GM13977 (cell line): ENCODE measurements around the gene SNTG2.

ENCODE experiments used
- DNase-seq: peaks from one replicate; pipeline ENCODE4 v3.0.0; 2012; ENCODE audit warnings: low spot score
- CTCF ChIP-seq: IDR thresholded peaks from 2 replicates; pipeline ENCODE4 v1.5.1; 2012; ENCODE audit warnings: mild to moderate bottlenecking, control low read depth; ENCODE audit not compliant: insufficient read depth; ENCODE audit errors: extremely low read depth, missing control alignments
- in situ Hi-C: fragments of 300-500 bp; cut with MboI; formaldehyde crosslinking; loops from one replicate; pipeline ENCODE4 v1.12.0; 2022; ENCODE audit warnings: low sequenced_read_pairs, low pct_unique_long_range_greater_than_20kb, mixed read lengths, inconsistent platforms; ENCODE audit not compliant: unreplicated experiment

The SNTG2 gene

GRCh38 chr2:1186421-1186820 lies 235.8 kb downstream of the SNTG2 start:
- in situ Hi-C loops, result no loop called here
- TF ChIP-seq CTCF, result no peak
- no peak for DNase-seq

GRCh38 chr2:1187189-1187588 lies 236.5 kb downstream of the SNTG2 start:
- TF ChIP-seq CTCF, result no peak
- in situ Hi-C loops, result no loop called here
- DNase-seq, result no peak

- in situ Hi-C loops, result no loop called here
- TF ChIP-seq CTCF, result no peak
- no peak for DNase-seq
Measured at GRCh38 chr2:1192121-1192520, 241.5 kb downstream of the SNTG2 start.

- TF ChIP-seq CTCF, result no peak
- in situ Hi-C loops, result no loop called here
- no peak for DNase-seq
Measured at GRCh38 chr2:1193801-1194200, 243.2 kb downstream of the SNTG2 start.

GRCh38 chr2:1203772-1204171 lies 253.1 kb downstream of the SNTG2 start:
- in situ Hi-C loops, result no loop called here
- no peak for DNase-seq
- TF ChIP-seq CTCF, result no peak

GRCh38 chr2:1205853-1206252 lies 255.2 kb downstream of the SNTG2 start:
- DNase-seq, result no peak
- in situ Hi-C loops, result no loop called here
- no peak for TF ChIP-seq CTCF

GRCh38 chr2:1207962-1208510 lies 257.4 kb downstream of the SNTG2 start:
- DNase-seq, result no peak
- in situ Hi-C loops, result no loop called here
- no peak for TF ChIP-seq CTCF
